ENCODE data around the gene UPF1. TPM values are rescaled to one million over a fixed set of nuclear protein-coding genes. Genes with fewer than 3 reads are reported as not detected.
A peak's percentile ranks its signal among the peaks of the same experiment; 100 is the strongest.

Gene UPF1
- total and polyA plus RNA-seq, 2 of the 13 experiments (the other 11 are each of a cell fraction or from before 2014, with no cell fraction given) = 16.9 to 41.8 TPM

DNA sequence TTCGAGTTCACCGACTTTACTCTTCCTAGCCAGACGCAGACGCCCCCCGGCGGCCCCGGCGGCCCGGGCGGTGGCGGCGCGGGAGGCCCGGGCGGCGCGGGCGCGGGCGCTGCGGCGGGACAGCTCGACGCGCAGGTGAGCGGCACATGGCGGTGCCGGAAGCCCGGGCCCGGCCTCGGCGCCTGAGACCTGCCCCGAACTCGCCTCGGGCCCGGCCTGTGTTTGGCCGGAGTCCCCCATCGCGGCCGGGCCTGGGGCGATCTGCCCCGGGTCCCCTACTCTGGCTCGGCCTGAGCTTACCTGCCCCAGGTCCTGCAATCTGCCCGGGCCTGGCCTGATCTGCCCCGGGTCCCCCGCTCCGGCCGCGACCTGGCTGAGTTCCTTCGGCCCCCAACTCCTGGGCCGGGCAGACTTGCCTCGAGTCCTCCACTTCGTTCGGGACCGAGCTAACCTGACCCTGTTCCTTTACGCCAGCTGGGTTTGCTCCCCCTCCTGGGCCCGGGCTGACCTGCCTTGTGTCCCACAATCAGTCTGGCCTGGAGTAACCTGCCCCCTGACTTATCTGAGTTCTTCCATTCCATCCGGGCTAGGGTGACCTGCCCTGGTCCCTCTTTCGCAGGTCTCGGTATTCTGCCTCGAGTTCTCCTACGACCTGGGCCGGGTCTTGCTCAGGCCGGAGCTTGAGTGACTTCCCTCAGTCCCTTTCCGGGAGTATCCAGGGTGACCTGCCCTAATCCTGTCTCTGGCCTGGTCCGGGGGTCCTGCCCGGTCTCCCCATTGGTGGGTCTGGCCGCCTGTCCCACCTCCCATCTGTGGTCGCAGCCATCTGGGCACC lies 764 bp downstream of the UPF1 start (continued):
- TF ChIP-seq, protein P1, sequence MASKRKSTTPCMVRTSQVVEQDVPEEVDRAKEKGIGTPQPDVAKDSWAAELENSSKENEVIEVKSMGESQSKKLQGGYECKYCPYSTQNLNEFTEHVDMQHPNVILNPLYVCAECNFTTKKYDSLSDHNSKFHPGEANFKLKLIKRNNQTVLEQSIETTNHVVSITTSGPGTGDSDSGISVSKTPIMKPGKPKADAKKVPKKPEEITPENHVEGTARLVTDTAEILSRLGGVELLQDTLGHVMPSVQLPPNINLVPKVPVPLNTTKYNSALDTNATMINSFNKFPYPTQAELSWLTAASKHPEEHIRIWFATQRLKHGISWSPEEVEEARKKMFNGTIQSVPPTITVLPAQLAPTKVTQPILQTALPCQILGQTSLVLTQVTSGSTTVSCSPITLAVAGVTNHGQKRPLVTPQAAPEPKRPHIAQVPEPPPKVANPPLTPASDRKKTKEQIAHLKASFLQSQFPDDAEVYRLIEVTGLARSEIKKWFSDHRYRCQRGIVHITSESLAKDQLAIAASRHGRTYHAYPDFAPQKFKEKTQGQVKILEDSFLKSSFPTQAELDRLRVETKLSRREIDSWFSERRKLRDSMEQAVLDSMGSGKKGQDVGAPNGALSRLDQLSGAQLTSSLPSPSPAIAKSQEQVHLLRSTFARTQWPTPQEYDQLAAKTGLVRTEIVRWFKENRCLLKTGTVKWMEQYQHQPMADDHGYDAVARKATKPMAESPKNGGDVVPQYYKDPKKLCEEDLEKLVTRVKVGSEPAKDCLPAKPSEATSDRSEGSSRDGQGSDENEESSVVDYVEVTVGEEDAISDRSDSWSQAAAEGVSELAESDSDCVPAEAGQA (IDR thresholded peaks at IDR 0.05; ENCODE audit: low read depth) = no peak
- TF ChIP-seq, protein P1 (CRISPR knock-in tag; IDR thresholded peaks at IDR 0.05; ENCODE audit: borderline replicate concordance) = no peak
- TF ChIP-seq, protein P2, sequence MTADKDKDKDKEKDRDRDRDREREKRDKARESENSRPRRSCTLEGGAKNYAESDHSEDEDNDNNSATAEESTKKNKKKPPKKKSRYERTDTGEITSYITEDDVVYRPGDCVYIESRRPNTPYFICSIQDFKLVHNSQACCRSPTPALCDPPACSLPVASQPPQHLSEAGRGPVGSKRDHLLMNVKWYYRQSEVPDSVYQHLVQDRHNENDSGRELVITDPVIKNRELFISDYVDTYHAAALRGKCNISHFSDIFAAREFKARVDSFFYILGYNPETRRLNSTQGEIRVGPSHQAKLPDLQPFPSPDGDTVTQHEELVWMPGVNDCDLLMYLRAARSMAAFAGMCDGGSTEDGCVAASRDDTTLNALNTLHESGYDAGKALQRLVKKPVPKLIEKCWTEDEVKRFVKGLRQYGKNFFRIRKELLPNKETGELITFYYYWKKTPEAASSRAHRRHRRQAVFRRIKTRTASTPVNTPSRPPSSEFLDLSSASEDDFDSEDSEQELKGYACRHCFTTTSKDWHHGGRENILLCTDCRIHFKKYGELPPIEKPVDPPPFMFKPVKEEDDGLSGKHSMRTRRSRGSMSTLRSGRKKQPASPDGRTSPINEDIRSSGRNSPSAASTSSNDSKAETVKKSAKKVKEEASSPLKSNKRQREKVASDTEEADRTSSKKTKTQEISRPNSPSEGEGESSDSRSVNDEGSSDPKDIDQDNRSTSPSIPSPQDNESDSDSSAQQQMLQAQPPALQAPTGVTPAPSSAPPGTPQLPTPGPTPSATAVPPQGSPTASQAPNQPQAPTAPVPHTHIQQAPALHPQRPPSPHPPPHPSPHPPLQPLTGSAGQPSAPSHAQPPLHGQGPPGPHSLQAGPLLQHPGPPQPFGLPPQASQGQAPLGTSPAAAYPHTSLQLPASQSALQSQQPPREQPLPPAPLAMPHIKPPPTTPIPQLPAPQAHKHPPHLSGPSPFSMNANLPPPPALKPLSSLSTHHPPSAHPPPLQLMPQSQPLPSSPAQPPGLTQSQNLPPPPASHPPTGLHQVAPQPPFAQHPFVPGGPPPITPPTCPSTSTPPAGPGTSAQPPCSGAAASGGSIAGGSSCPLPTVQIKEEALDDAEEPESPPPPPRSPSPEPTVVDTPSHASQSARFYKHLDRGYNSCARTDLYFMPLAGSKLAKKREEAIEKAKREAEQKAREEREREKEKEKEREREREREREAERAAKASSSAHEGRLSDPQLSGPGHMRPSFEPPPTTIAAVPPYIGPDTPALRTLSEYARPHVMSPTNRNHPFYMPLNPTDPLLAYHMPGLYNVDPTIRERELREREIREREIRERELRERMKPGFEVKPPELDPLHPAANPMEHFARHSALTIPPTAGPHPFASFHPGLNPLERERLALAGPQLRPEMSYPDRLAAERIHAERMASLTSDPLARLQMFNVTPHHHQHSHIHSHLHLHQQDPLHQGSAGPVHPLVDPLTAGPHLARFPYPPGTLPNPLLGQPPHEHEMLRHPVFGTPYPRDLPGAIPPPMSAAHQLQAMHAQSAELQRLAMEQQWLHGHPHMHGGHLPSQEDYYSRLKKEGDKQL (CRISPR knock-in tag; IDR thresholded peaks at IDR 0.05; ENCODE audit: low read depth) = no peak
- TF ChIP-seq, protein P3, sequence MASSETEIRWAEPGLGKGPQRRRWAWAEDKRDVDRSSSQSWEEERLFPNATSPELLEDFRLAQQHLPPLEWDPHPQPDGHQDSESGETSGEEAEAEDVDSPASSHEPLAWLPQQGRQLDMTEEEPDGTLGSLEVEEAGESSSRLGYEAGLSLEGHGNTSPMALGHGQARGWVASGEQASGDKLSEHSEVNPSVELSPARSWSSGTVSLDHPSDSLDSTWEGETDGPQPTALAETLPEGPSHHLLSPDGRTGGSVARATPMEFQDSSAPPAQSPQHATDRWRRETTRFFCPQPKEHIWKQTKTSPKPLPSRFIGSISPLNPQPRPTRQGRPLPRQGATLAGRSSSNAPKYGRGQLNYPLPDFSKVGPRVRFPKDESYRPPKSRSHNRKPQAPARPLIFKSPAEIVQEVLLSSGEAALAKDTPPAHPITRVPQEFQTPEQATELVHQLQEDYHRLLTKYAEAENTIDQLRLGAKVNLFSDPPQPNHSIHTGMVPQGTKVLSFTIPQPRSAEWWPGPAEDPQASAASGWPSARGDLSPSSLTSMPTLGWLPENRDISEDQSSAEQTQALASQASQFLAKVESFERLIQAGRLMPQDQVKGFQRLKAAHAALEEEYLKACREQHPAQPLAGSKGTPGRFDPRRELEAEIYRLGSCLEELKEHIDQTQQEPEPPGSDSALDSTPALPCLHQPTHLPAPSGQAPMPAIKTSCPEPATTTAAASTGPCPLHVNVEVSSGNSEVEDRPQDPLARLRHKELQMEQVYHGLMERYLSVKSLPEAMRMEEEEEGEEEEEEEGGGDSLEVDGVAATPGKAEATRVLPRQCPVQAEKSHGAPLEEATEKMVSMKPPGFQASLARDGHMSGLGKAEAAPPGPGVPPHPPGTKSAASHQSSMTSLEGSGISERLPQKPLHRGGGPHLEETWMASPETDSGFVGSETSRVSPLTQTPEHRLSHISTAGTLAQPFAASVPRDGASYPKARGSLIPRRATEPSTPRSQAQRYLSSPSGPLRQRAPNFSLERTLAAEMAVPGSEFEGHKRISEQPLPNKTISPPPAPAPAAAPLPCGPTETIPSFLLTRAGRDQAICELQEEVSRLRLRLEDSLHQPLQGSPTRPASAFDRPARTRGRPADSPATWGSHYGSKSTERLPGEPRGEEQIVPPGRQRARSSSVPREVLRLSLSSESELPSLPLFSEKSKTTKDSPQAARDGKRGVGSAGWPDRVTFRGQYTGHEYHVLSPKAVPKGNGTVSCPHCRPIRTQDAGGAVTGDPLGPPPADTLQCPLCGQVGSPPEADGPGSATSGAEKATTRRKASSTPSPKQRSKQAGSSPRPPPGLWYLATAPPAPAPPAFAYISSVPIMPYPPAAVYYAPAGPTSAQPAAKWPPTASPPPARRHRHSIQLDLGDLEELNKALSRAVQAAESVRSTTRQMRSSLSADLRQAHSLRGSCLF (CRISPR knock-in tag; IDR thresholded peaks at IDR 0.05; ENCODE audit: borderline replicate concordance) = no peak
- TF ChIP-seq ZKSCAN1 (IDR thresholded peaks at IDR 0.05; ENCODE audit: low read length) (no peak), MXD4 (CRISPR knock-in tag; IDR thresholded peaks at IDR 0.05) (no peak), ZNF350 (CRISPR knock-in tag; IDR thresholded peaks at IDR 0.05; ENCODE audit: borderline replicate concordance, low read depth) (peak; percentile 17; the same call in 1 of the 2 replicates), KLF6 (CRISPR knock-in tag; IDR thresholded peaks at IDR 0.05) (no peak), POLR2AphosphoS5 (IDR thresholded peaks at IDR 0.05; ENCODE audit: low read depth, low read length) (no peak), CBX1 (IDR thresholded peaks at IDR 0.05; ENCODE audit: low read depth) (no peak), MTA1 (CRISPR knock-in tag; IDR thresholded peaks at IDR 0.05; ENCODE audit: borderline replicate concordance) (0 out of 2 replicates have a peak, but pooled peaks have one; percentile 23), SRF (IDR thresholded peaks at IDR 0.05; ENCODE audit: low read depth, low read length) (no peak), ARNT (IDR thresholded peaks at IDR 0.05) (no peak)

Data from HepG2 (cell line).